ENCODE measurements around the gene OR5B12.
"Not testable (repeated sequence)": the region's sequence is repeated elsewhere in the genome, so short reads cannot be mapped to it uniquely, and the experiment has no call there.

Gene OR5B12

DNA sequence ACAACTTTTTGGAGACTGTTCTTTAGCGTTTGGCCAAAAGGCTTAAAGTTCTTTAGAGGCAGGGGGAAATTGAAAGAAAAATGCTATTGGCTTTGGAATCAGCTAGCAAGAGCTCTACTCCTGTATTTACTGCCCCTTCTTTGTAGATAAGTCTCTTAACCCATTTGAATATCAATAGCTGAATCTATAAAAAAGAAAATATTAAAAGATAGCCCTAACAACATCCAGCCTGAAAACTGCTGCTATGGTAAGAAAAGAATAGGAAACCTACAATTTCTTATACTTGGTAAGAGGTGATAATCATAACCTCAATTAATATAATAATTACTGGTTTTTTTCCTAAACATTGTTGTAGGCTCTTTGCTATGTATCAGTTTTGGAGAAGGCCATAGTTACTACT is at the start of gene OR5B12:
Gene OR5B12 (minus strand): TSS at position 101 of the 400 bp plus-strand sequence. CDS start 2,085 bp downstream, outside the sequence.
- ATAC-seq, result no peak

DNA sequence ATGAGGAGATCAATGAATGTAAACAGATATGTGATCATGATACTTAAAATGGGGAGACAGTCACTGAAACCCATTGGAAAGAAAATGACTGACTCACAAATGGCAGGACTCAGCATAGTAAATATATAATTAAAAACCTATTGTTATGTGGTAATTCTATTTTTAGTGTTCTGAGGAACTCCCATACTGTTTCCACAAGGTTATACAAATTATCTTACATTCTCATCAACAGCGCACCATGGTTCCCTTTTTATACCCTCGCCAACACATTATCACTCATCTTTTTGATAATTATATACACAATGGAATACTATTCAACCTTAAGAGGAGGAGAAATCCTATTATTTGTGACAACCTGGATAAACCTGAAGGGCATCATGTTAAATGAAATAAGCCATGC is 48.8 kb upstream of the OR5B12 start:
- no peak for ATAC-seq

DNA sequence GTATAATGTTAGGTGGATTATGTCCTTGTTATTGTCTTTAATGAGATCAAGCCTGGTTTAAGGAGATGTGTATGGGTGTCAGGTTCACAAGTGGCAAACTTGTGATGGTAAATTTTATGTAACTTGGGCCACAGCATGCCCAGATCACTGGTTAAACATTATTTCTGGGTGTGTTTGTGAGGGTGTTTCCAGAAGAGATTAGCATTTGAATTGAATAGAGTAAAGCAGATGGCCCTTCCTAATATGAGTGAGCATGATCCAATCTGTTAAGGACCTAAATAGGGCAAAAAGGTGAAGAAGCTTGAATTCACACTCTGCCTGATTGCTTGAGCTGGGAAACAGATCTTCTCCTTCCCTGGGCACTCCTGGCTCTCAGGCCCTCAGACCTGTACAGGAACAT is 45.1 kb upstream of the OR5B12 start:
- ATAC-seq, result no peak

DNA sequence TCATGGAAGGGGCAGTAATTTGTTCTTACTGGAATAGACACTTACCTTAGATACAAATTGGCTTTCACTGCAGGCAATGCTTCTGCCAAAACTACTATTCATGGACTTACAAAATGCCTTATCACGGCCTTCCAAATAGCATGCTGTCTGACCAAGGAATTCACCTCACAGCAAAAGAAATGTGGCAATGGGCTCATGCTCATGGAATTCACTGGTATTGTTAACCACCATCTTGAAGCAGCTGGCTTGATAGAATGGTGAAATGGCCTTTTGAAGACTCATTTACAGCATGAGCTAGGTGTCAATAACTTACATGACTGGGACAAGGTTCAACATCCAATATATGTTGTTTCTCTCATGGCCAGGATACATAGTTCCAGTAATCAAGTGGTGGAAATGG is 43.9 kb upstream of the OR5B12 start:
- ATAC-seq, result no peak

DNA sequence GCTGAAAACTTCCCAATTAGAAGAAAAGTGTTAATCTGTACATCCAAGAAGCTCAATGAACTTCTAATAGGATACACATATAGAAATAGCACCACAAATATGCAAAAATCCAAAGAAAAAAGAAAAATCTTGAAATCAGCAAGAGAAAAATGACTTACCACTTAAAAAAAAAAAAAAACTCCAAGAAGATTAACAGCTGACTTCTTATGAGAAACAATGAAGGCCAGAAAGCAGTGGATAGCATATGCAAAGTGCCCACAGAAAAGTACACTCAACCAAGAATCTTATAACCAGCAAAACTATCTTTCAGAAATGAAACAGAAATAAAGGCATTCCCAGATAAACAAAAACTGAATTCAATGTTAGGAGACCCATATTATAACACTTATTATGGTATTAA is 29.9 kb upstream of the OR5B12 start:
- no peak for ATAC-seq

DNA sequence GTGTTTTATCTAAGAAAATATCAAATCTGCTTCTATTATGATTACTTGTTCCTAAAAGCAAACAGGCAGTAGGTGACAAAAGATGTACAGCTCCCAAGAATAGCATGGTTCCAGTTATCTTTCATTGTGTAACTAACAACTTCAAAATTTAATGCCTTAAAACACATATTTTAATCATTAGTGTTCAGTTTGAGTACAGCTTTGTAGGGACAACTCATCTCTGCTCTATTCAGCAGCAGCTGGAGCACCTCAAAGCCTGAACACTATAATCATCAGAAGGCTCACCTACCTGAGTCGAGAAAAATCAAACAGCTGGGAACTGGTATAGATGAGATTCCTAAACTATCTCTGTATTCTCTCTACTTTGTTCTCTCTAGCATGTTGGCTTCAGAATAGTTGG is 24.3 kb upstream of the OR5B12 start:
- ATAC-seq, result no peak

DNA sequence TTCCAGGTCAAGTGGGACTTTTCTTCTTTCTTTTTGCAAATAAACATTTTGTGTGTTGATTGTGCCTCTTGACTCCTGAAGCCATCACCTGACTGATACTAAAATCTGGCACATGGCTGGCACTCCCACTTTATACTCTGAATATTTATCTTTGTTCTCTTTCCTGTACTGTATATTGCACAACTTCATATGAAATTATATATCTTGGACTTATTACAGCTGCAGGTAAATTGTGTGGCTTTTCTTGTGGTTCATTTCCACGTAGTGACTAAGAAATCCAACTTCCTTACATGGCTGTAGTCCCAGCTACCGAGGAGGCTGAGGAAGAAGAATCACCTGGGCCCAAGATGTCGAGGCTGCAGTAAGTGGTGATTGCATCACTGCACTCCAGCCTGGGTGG is 23.7 kb upstream of the OR5B12 start:
- ATAC-seq, result no peak

DNA sequence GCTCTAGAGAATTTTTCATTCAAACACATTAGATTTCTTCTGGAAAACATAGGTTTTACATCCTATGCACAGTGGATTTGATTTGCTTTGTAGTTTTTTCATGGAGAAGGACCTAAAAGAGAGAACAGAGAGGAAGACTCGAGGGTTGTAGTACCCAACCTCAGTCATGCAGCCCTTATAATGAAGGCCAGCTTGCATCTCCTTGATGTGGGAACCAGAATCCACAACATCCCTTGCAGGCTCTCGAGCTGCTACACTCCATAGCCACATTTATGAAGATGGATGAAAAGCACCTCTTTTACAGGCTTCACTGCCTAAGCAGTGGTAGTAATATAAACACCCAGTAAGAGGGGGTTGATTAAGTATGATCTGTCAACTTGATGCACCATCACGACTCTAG is 9.5 kb upstream of the OR5B12 start:
- no peak for ATAC-seq

DNA sequence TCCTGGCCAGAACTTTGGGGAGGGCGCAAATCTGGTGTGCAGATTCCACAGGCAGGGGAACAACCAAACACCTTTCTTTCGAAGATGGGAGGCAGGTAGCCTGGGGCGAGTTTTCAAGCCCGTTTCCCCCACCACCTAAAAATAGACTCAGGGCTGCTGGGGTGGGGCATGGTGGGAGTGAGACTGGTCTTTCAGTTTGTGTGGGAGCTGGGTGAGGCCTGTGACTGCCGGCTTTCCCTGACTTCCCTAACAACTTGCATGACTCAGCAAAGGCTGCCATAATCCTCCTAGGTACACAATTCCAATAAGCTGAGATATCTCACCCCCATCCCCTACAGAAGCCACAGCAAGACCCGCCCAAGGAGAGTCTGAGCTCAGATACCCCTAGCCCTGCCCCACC is 4.3 kb upstream of the OR5B12 start:
- no peak for ATAC-seq

DNA sequence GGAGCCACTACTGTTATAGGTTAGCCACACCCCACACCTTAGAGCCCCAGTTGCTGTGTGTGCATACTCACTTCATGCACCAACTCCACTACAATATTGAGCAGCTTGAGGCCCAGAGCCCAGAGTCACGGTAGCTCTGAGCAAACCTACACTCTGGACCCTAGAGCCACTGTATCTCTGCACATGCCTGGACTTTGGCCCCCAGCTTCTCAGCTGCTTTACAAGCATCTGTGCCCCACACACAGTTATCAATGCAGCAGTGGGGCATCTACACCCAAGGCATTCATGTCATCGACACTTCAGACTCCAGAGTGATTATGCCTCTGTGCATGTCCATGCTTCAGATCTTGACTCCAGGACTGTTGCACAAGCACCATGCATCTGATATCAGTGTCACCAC is 2.3 kb upstream of the OR5B12 start:
- no peak for ATAC-seq

DNA sequence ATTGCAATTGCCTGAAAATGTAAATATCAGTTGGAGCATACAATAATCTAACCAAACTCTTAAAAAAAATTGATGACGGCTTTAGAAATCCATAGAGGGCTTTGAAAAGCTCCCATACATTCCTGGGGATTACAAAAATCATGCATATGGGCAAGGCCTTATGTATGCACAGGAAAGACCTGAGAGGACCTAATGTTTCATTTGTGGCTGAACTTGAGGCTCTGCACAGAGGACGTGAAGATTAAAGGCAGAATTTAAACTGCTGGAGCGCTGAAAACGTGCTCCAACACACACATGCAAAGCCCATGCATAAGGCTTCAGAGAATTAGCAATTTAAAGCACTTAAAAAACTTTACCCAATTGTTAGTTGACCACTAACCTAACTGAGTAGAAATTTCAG is 3.5 kb downstream of the OR5B12 start:
- ATAC-seq, result no peak

DNA sequence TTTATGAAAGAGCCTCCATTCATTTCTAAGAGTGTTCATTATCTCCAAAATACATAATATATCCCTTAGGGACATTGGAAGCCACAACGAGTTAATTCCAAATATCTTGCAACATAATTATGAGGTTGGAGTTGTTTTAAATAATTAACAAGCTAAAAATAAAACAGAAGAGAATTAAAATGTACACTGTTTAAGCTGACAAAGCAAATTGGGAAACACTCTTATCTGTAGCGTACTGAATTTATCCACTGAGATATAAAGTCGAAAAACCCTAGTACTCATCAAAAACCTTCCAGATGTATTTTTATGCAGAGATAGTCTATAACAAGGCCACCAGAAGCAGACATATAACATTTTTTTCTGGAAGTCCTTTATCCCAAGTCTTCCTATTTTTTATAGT is 7.8 kb downstream of the OR5B12 start:
- no peak for ATAC-seq

DNA sequence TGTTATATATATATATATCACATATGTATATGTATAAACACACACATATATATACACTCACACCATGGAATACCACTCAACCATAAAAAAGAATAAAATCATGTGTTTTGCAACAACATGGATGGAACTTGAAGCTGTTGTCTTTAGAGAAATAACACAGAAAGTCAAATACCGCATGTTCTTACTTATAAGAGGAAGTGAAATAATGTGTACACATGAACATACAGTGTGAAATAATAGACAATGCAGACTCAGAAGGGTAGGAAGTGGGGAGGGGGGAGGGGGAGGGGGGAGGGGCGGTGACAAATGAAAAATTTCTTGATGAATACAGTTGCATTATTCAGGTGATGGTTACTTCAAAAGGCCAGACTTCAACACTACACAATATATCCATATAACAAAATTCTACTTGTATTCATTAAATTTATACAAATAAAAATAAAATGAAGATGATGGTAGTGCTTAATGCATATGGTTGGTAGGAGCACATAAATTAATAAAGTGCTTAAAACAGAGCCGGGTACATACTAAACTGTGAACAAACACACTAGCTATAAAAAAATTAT is 8.3 kb downstream of the OR5B12 start:
- no peak for ATAC-seq

DNA sequence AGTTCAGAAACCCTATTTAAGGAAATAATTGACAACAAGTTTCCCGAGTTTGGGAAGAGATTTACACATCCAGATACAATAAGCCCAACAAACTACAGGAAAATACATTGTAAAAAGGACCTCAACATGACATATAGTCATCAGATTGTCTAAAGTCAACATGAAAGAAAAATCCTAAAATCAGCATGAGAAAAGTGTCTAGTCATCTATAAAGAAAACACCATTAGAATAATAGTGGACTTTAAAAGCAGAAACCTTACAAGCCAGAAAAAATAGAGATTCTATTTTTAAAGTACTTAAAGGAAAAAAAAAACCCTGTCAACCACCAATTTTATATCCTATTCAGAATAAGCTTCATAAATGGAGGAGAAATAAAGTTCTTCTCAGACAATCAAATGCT is 12.8 kb downstream of the OR5B12 start:
- no peak for ATAC-seq

DNA sequence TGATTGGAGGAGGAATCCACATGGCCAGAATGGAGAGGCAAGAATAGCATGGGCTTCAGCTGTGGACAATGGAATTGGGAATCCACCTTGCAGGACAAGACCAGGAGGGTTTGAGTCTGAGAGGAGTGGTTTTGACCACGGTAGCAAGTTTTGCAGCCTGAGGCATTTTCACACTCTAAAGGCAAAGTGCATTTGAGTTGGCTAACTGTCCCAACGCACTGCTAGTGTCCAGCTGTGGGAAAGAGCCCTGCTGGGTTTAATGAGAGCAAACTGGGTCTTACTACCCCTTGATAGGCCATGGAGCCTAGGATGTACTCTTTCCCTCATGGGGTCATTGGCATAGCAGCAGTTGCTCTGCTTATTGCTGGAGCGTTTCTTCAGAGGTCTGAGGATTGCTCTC is 14.0 kb downstream of the OR5B12 start, which contains the start of gene OR5B2:
Gene OR5B2 (minus strand): TSS at position 101 of the 400 bp plus-strand sequence. CDS start 4,860 bp downstream, outside the sequence.
- no peak for ATAC-seq

DNA sequence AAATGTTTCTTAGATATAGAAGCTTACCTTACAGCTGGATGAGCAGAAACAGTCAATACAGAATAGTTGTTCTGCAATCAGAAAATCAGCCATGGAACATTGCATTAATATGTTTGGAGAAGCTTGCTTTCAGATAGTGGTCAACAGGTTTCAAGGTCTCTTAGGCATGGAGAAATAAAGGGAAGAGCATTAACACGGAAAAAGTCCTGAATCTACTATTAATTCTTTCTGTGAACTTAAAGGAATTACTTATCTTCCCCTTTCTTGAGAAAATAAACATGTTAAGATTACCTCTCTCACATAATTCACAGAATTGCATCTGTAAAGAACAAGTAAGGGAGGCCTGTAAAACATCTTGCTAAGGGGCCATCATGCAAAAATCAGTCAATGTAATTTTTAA is 35.3 kb downstream of the OR5B12 start, which contains the start of gene OR5B3:
Gene OR5B3 (minus strand): TSS at position 101 of the 400 bp plus-strand sequence. CDS start 3,465 bp downstream, outside the sequence.
- ATAC-seq, result no peak

DNA sequence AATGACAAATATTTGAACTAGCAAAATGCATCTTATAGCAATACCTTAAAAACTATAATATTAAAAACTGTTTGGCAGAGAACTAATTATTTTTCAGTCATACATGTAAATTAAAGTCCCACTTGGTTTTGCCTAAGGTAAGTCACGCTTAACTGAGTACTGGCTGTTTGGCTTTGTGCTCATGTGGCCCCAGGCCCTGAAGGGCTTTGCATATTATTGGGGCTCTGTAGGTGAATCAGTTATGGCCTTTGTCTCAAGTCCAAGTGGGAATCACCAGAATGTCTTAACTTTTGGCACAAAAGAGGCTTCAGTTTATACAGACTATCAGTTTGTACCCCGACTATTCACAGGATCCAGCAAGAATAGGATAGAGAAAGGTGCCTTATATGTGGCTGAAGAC is 42.4 kb downstream of the OR5B12 start:
- not testable (repeated sequence) for ATAC-seq

DNA sequence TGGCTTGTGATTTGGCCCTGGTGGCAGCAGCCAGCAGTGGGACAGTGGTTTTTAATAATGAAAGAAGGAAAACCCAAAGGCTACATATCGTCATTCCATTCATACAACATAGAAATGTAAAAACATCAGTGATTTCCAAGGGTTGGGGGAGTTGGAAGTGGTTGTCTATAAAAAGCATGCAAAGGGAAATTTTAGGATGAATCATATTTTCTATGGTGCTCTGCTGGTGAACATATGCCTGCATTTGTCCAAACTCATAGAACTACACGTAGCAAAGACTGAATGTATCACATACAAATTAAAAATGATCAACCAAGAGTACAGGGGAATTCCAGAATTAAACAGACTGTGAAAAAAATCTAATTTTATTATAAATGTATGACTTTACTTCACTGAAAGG is 46.5 kb downstream of the OR5B12 start:
- no peak for ATAC-seq

DNA sequence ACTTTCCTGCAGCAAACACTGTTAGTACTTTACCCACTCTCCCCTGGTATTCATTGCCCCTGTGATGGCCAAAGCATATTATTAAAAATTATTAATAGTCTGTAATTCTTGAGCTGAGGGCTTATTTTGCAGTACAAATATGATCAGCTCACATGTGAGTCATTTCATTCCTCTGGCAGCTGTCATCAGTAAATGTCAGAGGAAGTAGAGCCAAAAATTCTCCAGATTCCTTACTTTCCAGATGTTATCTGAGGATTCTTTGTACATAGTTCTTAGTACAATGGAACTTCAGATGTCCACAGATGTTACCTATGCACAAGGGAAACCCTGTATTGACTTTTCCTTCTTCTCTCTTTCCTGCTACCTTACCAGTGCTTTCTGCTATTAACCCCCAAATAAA is 47.8 kb downstream of the OR5B12 start:
- no peak for ATAC-seq

DNA sequence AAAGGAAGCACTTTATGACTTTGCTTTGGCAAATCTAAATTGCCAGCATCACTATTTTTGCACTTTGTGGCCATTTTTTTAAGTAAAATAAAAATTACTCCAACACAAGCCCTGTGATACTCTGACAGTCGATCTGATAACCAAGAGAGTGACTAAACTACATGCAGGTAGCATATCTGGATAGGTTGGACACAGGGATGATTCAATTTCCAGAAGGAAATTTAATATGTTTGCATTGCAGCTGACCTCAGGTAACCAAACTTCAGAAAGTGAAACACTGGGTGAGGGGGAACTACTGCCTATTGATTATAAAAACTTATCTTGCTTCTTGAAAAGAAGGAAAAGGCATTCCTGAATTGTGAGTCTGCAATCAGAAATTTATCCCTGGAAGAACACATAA is 49.3 kb downstream of the OR5B12 start:
- no peak for ATAC-seq

DNA sequence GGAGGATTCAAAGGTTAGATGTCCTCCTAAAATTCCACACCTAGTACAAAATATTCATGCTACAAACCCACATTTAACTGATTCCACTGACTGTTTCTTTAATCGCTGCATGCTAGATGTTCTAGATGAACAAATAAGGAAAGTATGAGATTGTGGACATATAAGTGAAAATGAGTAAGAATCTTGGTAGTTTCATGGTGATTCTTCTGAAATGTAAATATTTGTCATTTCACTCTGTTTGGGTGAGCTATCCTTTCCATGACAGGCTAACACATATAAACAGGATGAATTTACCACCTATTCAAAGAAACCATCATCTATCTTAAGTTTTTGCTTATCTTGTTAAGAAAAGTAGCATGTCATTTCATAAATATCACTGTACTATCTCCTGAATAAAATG is 50.2 kb downstream of the OR5B12 start:
- ATAC-seq, result peak in 1 of 2 donors; percentile 55

DNA sequence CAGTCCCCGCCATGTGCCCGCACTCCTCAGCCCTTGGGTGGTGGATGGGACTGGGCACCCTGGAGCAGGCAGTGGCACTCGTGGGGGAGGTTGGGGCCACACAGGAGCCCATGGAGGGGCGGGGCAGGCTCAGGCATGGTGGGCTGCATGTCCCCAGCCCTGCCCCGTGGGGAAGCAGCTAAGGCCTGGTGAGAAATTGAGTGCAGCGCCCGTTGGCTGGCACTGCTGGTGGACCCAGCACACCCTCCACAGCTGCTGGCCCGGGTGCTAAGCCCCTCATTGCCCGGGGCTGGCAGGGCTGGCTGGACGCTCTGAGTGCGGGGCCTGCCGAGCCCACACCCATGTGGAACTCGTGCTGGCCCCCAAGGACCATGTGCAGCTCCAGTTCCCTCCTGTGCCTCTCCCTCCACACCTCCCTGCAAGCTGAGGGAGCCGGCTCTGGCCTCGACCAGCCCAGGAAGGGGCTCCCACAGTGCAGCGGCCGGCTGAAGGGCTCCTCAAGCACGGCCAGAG is 51.4 kb downstream of the OR5B12 start:
- ATAC-seq, result no peak
